Measurements from ENCODE around the gene ALS2CL. TPM values are rescaled to one million over a fixed set of nuclear protein-coding genes. Genes with fewer than 3 reads are reported as not detected.

Gene ALS2CL
- total RNA-seq, 1 experiment from 2014 or later = 67.5 TPM

GRCh38 chr3:46719044-46719565 is 25.6 kb upstream of the ALS2CL start:
- POLR2A ChIA-PET (ENCODE audit: unreplicated experiment) = no interaction called here
- Histone ChIP-seq H3K9me3 (ENCODE audit: insufficient read depth, low read depth) (no peaks in the 10 kb centered on the region), H3K27me3 (ENCODE audit: insufficient read depth, low read depth) (no peaks in the 10 kb centered on the region), H3K4me2 (no peak overlapping the region), H2AFZ (no peak overlapping the region), H3K9me2 (ENCODE audit: insufficient read depth) (no peaks in the 10 kb centered on the region), H4K20me1 (ENCODE audit: insufficient read depth) (no peaks in the 10 kb centered on the region), H3K79me2 (ENCODE audit: low read depth) (no peaks in the 10 kb centered on the region), H3K27ac (no peak overlapping the region), H3F3A (ENCODE audit: insufficient read depth, low read depth) (no peaks in the 10 kb centered on the region), H3K4me3 (no peak overlapping the region), H3K36me3 (ENCODE audit: low read depth) (no peaks in the 10 kb centered on the region), H3K4me1 (replicated peaks; ENCODE audit: insufficient read depth) (no peaks in the 10 kb centered on the region)
- BruUV-seq (replicated peaks) = no TSS peak
- intact Hi-C loops (cut with micrococcal nuclease; ENCODE audit: unreplicated experiment) = no loop called here
- CTCF ChIA-PET = no interaction called here
- no peak for DNase-seq
- TF ChIP-seq CTCF (conservative IDR thresholded peaks at IDR 0.05) (no peak), EZH2 (IDR thresholded peaks at IDR 0.05; ENCODE audit: low read depth) (no peak)

- no peak within 1 kb of the TSS for H3K27ac ChIP-seq
- CTCF ChIA-PET = no interaction called here
These were observed 24.2 kb upstream of the ALS2CL start, which contains the start of gene PRSS50 for GRCh38 chr3:46717447-46718231. PRSS50 (minus strand) TSS chr3:46717869; CDS start chr3:46717824, 45 bp downstream.

More at GRCh38 chr3:46717447-46718231, 24.2 kb upstream of the ALS2CL start, which contains the start of gene PRSS50:
- DNase-seq = no peak
- H2AFZ ChIP-seq = no peak within 1 kb of the TSS
- no peaks in the 10 kb centered on the region for H3K27me3 ChIP-seq (ENCODE audit: insufficient read depth, low read depth)
- no peak; the same call in 1 of the 2 replicates for TF ChIP-seq CTCF (conservative IDR thresholded peaks at IDR 0.05)
- TF ChIP-seq EZH2 (IDR thresholded peaks at IDR 0.05; ENCODE audit: low read depth) = no peak
- no peaks in the 10 kb centered on the region for H3K4me1 ChIP-seq (replicated peaks; ENCODE audit: insufficient read depth)
- BruUV-seq (replicated peaks) = no TSS peak
- H4K20me1 ChIP-seq (ENCODE audit: insufficient read depth) = no peaks in the 10 kb centered on the region
- intact Hi-C loops (cut with micrococcal nuclease; ENCODE audit: unreplicated experiment) = no loop called here
- H3K4me3 ChIP-seq = no peak within 1 kb of the TSS
- H3F3A ChIP-seq (ENCODE audit: insufficient read depth, low read depth) = no peaks in the 10 kb centered on the region
- no peaks in the 10 kb centered on the region for H3K9me2 ChIP-seq (ENCODE audit: insufficient read depth)
- H3K9me3 ChIP-seq (ENCODE audit: insufficient read depth, low read depth) = no peaks in the 10 kb centered on the region
- POLR2A ChIA-PET (ENCODE audit: unreplicated experiment) = no interaction called here
- no peaks in the 10 kb centered on the region for H3K36me3 ChIP-seq (ENCODE audit: low read depth)
- no peak within 1 kb of the TSS for H3K4me2 ChIP-seq
- no peaks in the 10 kb centered on the region for H3K79me2 ChIP-seq (ENCODE audit: low read depth)

Measured in PC-9 (cell line).